Astrocyte of the spinal cord (primary cell): ENCODE data around the gene FAM98C.

Source experiments
- DNase-seq: peaks from one replicate; pipeline ENCODE4 v3.0.0; 2011; ENCODE audit warnings: low read depth, low spot score
- H3K4me3 ChIP-seq: 2 replicates; pipeline ENCODE4 v1.5.1; 2011; ENCODE audit warnings: low read depth, mild to moderate bottlenecking, low read length, moderate library complexity
- CTCF ChIP-seq: IDR thresholded peaks from 2 replicates; pipeline ENCODE4 v1.5.1; 2012; ENCODE audit warnings: low read depth, mild to moderate bottlenecking, low read length, inconsistent platforms
- in situ Hi-C: cut with HindIII; loops from 2 replicates; pipeline ENCODE4 v1.10.0; 2017; ENCODE audit warnings: low sequenced_read_pairs

FAM98C gene

GRCh38 chr19:38412491-38412890 lies 9.6 kb downstream of the FAM98C start:
- TF ChIP-seq CTCF = no peak
- in situ Hi-C loops = no loop called here
- no peak overlapping the region for H3K4me3 ChIP-seq
- no peak for DNase-seq

- H3K4me3 ChIP-seq = no peak overlapping the region
- TF ChIP-seq CTCF = no peak
- in situ Hi-C loops = no loop called here
- no peak for DNase-seq
These were observed 10.1 kb downstream of the FAM98C start for GRCh38 chr19:38412961-38413360.

GRCh38 chr19:38413416-38413815 lies 10.5 kb downstream of the FAM98C start:
- TF ChIP-seq CTCF = no peak
- in situ Hi-C loops = no loop called here
- H3K4me3 ChIP-seq = no peak overlapping the region
- DNase-seq = no peak

GRCh38 chr19:38417146-38417543 lies 14.3 kb downstream of the FAM98C start:
- no peak for DNase-seq
- in situ Hi-C loops = no loop called here
- H3K4me3 ChIP-seq = no peak overlapping the region
- TF ChIP-seq CTCF = no peak

GRCh38 chr19:38417544-38418506 lies 14.9 kb downstream of the FAM98C start:
- peak overlapping the region; percentile 5 for H3K4me3 ChIP-seq
- no peak for TF ChIP-seq CTCF
- no peak for DNase-seq
- in situ Hi-C loops = no loop called here

- H3K4me3 ChIP-seq = no peak overlapping the region
- TF ChIP-seq CTCF = no peak
- no peak for DNase-seq
- in situ Hi-C loops = no loop called here
These were observed 18.0 kb downstream of the FAM98C start for GRCh38 chr19:38420935-38421334.
